ENCODE measurements around the gene PAX7. TPM values are rescaled to one million over a fixed set of nuclear protein-coding genes. Genes with fewer than 3 reads are reported as not detected.
"Not testable (repeated sequence)": the region's sequence is repeated elsewhere in the genome, so short reads cannot be mapped to it uniquely, and the experiment has no call there.

Gene PAX7
- total RNA-seq (not detected in 2 replicates), polyA plus RNA-seq (not detected in 2 replicates)

DNA sequence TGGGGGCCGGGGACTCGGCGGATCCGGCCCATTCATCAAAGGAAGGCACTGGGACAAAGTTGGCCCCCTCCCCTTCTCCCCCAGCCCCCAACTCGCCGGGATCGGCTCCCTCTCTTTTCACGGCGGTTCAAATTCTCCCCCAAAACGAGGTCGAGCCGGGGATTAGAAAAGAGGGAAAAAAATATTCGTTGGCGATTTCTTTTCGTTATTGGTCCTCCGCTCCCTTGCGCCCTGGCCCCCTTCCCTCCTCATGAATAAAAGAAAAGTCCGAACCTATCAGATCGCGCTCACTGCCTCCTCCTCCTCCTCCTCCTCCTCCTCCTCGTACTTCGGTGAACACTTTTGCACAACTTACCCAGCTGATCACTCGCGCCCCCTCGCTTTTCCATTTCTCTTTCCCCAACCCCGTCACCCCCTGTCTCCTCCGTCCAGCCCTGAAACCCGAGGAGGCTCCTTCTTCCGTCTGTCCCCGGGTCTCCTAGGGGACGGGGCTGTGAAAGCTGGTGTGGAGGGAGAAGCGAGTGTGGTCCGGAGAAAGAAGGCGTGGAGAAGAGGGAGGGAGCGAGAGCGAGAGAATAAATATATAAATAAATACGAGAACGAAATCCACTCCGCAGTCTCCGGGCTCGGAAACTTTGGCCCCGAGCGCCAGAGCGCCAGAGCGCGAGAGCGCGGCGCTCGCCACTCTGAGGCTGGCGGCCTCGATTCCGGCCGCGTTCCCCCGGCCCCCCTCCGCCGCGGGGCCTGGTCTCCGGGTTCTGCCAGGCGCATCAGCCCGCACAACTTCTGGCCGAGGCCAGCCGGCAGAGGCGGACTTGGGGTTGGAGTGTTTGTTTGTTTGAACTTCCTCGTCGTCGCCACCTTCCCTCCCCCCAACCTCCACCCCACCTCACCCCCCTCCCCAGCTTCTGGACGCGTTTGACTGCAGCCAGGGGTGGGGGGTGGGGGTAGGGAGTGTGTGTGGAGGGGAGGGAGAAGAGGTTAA, at the start of gene PAX7:
PAX7 (plus strand) TSS at position 336 of the 985 bp plus-strand sequence. CDS start 758 bp downstream, outside the sequence.
- Histone ChIP-seq H3K4me3 (peak within 1 kb of the TSS; percentile 18), H3K9me3 (ENCODE audit: low read depth) (no peaks in the 10 kb centered on the region), H3K4me1 (ENCODE audit: low read depth) (peaks cover 9% of the 10 kb centered on the region), H3K27me3 (peaks cover 99% of the 10 kb centered on the region), H3K36me3 (no peaks in the 10 kb centered on the region), H3K27ac (no peak within 1 kb of the TSS)
- peak in 1 of 2 donors; percentile 47 for DNase-seq (ENCODE audit: low read depth in 1 of 2, low spot score in 1 of 2)
- TF ChIP-seq CTCF (IDR thresholded peaks at IDR 0.05; ENCODE audit: low read depth, low read length): no peak

DNA sequence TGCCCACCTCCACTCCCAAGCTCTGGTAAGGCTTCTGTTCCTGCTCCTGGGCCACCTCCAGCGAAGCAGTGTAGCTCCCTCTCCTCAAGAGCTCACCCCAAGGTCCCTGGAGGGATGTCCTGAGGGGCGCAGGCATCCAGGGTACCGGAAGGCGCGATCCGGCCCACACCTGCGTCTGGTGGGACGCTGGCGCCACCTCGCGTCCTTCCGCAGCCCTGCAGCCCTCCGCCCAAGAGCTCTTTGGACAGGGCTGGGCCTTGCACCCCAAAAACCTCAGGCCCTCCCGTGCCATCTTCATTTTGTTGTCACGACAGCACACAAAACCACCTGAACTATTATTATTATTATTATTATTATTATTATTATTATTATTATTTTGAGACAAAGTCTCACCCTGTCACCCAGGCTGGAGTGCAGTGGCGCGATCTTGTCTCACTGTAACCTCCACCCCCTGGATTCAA, 49.2 kb upstream of the PAX7 start:
- Histone ChIP-seq H3K4me1 (ENCODE audit: low read depth) (no peaks in the 10 kb centered on the region), H3K4me3 (no peak overlapping the region), H3K36me3 (no peaks in the 10 kb centered on the region), H3K9me3 (ENCODE audit: low read depth) (no peaks in the 10 kb centered on the region), H3K27me3 (no peaks in the 10 kb centered on the region), H3K27ac (no peak overlapping the region)
- TF ChIP-seq CTCF (IDR thresholded peaks at IDR 0.05; ENCODE audit: low read depth, low read length): peak; percentile 70
- DNase-seq (ENCODE audit: low read depth in 1 of 2, low spot score in 1 of 2): peak; percentile 23 to 70

DNA sequence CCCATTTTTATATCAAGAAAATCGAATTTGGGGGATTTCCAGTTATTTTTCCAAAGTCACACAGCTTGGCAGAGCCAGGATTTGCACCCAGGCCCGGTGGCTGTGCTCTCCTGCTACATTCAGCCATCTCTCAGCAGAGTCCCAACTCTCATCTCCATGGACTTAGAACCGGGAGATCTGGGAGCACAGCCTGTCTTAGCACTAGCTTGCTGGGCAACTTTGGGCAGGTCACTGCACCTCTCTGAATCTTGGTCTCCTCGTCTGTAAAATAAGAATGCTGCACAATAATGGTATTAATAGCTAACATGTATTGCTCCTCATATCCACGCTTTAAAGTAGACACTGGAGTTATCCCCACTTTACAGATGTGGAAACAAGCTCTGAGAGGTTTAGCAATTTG, 47.8 kb upstream of the PAX7 start:
- Histone ChIP-seq H3K27me3 (peaks cover 10% of the 10 kb centered on the region), H3K4me1 (ENCODE audit: low read depth) (no peaks in the 10 kb centered on the region), H3K27ac (no peak overlapping the region), H3K9me3 (ENCODE audit: low read depth) (no peaks in the 10 kb centered on the region), H3K4me3 (no peak overlapping the region), H3K36me3 (no peaks in the 10 kb centered on the region)
- no peak for DNase-seq (ENCODE audit: low read depth in 1 of 2, low spot score in 1 of 2)
- no peak for TF ChIP-seq CTCF (IDR thresholded peaks at IDR 0.05; ENCODE audit: low read depth, low read length)

- Histone ChIP-seq H3K27me3 (peaks cover 13% of the 10 kb centered on the region), H3K4me3 (no peak overlapping the region), H3K36me3 (no peaks in the 10 kb centered on the region), H3K9me3 (ENCODE audit: low read depth) (no peaks in the 10 kb centered on the region), H3K4me1 (ENCODE audit: low read depth) (no peaks in the 10 kb centered on the region), H3K27ac (no peak overlapping the region)
- DNase-seq (ENCODE audit: low read depth in 1 of 2, low spot score in 1 of 2): no peak
- TF ChIP-seq CTCF (IDR thresholded peaks at IDR 0.05; ENCODE audit: low read depth, low read length): no peak
Measured at GRCh38 chr1:18583326-18583941, 47.2 kb upstream of the PAX7 start.

DNA sequence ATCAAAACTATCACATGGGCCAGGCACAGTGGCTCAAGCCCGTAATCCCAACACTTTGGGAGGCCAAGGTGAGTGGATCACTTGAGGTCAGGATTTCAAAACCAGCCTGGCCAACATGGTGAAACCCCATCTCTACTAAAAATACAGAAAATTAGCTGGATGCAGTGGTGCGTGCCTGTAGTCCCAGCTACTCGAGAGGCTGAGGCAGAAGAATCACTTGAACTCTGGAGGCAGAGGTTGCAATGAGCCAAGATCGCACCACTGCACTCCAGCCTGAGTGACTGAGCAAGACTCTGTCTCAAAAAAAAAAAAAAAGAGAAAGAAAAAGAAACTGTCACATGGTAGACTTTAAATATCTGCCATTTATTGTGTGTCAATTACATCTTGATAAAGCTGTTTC, 44.6 kb upstream of the PAX7 start:
- DNase-seq (ENCODE audit: low read depth in 1 of 2, low spot score in 1 of 2); H3K4me3 ChIP-seq; H3K27ac ChIP-seq; H3K4me1 ChIP-seq (ENCODE audit: low read depth); H3K36me3 ChIP-seq; H3K9me3 ChIP-seq (ENCODE audit: low read depth): not testable (repeated sequence)
- peaks cover 21% of the 10 kb centered on the region for H3K27me3 ChIP-seq

DNA sequence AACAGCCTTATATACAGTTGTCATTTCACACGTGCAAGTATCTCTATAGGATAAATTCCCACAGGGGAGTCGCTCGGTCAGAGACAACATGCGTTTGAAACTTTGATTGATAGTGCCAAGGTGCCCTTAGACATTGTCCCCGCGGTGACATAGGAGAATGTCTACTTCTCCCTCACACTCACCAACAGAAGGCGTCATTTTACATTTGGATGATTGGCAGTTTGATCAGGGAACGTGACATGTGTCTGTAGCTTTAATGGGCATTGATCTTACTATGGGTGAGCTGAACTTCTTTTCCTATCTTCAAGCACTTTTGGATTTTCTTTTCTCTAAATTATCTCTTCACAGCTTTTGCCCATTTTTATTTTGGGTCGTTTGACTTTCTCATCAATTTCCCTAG, 42.6 kb upstream of the PAX7 start:
- no peak for DNase-seq (ENCODE audit: low read depth in 1 of 2, low spot score in 1 of 2)
- H3K27ac ChIP-seq: no peak overlapping the region
- no peaks in the 10 kb centered on the region for H3K36me3 ChIP-seq
- no peaks in the 10 kb centered on the region for H3K9me3 ChIP-seq (ENCODE audit: low read depth)
- H3K27me3 ChIP-seq: peaks cover 30% of the 10 kb centered on the region
- no peak for TF ChIP-seq CTCF (IDR thresholded peaks at IDR 0.05; ENCODE audit: low read depth, low read length)
- no peaks in the 10 kb centered on the region for H3K4me1 ChIP-seq (ENCODE audit: low read depth)
- H3K4me3 ChIP-seq: no peak overlapping the region

Measured in cardiac muscle cell (in vitro differentiated cells and primary cell).